Right ventricle myocardium inferior (tissue), 1 donor: ENCODE results near the gene POLD4. TPM values are rescaled to one million over a fixed set of nuclear protein-coding genes. Genes with fewer than 3 reads are reported as not detected.
"Not testable (repeated sequence)": the region's sequence is repeated elsewhere in the genome, so short reads cannot be mapped to it uniquely, and the experiment has no call there.

ENCODE experiments used
- ATAC-seq: fragments of 200-7000 bp; cut with Tn5 transposase; one replicate; pipeline ENCODE4 v1.9.1; 2020; ENCODE audit warnings: mild to moderate bottlenecking, moderate library complexity
- DNase-seq: peaks from one replicate; pipeline ENCODE4 v3.0.0; 2021; ENCODE audit errors: missing footprints
- intact Hi-C: fragments of 100-400 bp; cut with DNase I; formaldehyde crosslinking; loops from one replicate; pipeline ENCODE4 v1.11.0; 2022
- long read RNA-seq: library from polyadenylated mRNA; unstranded; transcript quantifications from one replicate; pipeline ENCODE4 v2.0.0, GENCODE V29; 2021
- total RNA-seq: library from RNA; stranded (reverse); fragmentation: NEBNext Ultra II Directional; extraction: Animal tissue kit (Norgen Biotek cat#: 25700); gene quantifications from one replicate; pipeline ENCODE4 v1.2.1, GENCODE V29; 2021
- donor health status: DM: no; HTN: yes; CAD: no; lungs with severe emphysema.

The POLD4 gene
- 49.7 TPM for total RNA-seq
- long read RNA-seq, transcript POLD4-201 (4 exons, 918 nt): major isoform, 22 of 56 reads
- long read RNA-seq, transcript POLD4-209 (2 exons, 860 nt): minor isoform, 20 of 56 reads
- long read RNA-seq, transcript POLD4-205 (4 exons, 1,486 nt): minor isoform, 7 of 56 reads
- long read RNA-seq, partial matches to known transcripts: 2 of 56 reads
- long read RNA-seq, other reads (novel, unspliced or antisense): 0 of 56 reads

- intact Hi-C loops: loop anchor here (5.0 kb wide), 1 partner anchor 154 kb away; the partner anchor contains the start of genes CDK2AP2 and PITPNM1
- DNase-seq: peak; percentile 100
- peak; percentile 95 for ATAC-seq
Measured at GRCh38 chr11:67353317-67354074, at the start of gene POLD4. TSS of gene POLD4 (minus strand) at chr11:67353546. CDS start at chr11:67353399, 147 bp downstream.

GRCh38 chr11:67403085-67403484, 49.7 kb upstream of the POLD4 start:
- not testable (repeated sequence) for DNase-seq, ATAC-seq
- intact Hi-C loops: loop anchor here (2.0 to 5.0 kb wide), 2 partner anchors 14 to 64 kb away; partner anchors contain the start of gene TMEM134

GRCh38 chr11:67402192-67402839, 49.0 kb upstream of the POLD4 start:
- DNase-seq, ATAC-seq: not testable (repeated sequence)
- intact Hi-C loops: loop anchor here (2.0 to 5.0 kb wide), 2 partner anchors 14 to 65 kb away; partner anchors contain the start of gene TMEM134

- DNase-seq (peak; percentile 95), ATAC-seq (peak; percentile 91)
- intact Hi-C loops: loop anchor here (1.0 to 5.0 kb wide), 3 partner anchors 15 to 182 kb away; partner anchors contain the start of genes GSTP1 and TMEM134
Measured at GRCh38 chr11:67401495-67402191, 48.3 kb upstream of the POLD4 start, which contains the start of gene PPP1CA. TSS of gene PPP1CA (minus strand) at chr11:67401858. CDS start at chr11:67401782, 76 bp downstream.

- DNase-seq (no peak), ATAC-seq (no peak)
- intact Hi-C loops: loop anchor here (1.0 to 5.0 kb wide), 2 partner anchors 66 to 182 kb away; partner anchors contain the start of genes GSTP1 and TMEM134
Measured at GRCh38 chr11:67400942-67401494, 47.7 kb upstream of the POLD4 start.

GRCh38 chr11:67400251-67400941, 47.0 kb upstream of the POLD4 start:
- ATAC-seq: peak; percentile 2

GRCh38 chr11:67398661-67399563, 45.6 kb upstream of the POLD4 start:
- ATAC-seq: no peak
- no peak for DNase-seq
- intact Hi-C loops: no loop called here

More at GRCh38 chr11:67400251-67400941, 47.0 kb upstream of the POLD4 start:
- intact Hi-C loops: loop anchor here (5.0 kb wide), 1 partner anchor 67 kb away; the partner anchor contains the start of gene TMEM134
- no peak for DNase-seq

GRCh38 chr11:67397986-67398660, 44.8 kb upstream of the POLD4 start:
- ATAC-seq (no peak), DNase-seq (no peak)
- intact Hi-C loops: no loop called here

- intact Hi-C loops: no loop called here
- ATAC-seq (no peak), DNase-seq (no peak)
Measured at GRCh38 chr11:67397536-67397935, 44.2 kb upstream of the POLD4 start.

GRCh38 chr11:67396587-67397389, 43.4 kb upstream of the POLD4 start:
- DNase-seq (no peak), ATAC-seq (no peak)
- intact Hi-C loops: no loop called here

GRCh38 chr11:67396259-67396581, 42.9 kb upstream of the POLD4 start:
- intact Hi-C loops: no loop called here

GRCh38 chr11:67395555-67396258, 42.4 kb upstream of the POLD4 start:
- intact Hi-C loops: no loop called here
- DNase-seq: no peak
- ATAC-seq: no peak

More at GRCh38 chr11:67396259-67396581, 42.9 kb upstream of the POLD4 start:
- DNase-seq: no peak
- no peak for ATAC-seq

GRCh38 chr11:67393990-67394389, 40.6 kb upstream of the POLD4 start:
- intact Hi-C loops: no loop called here
- DNase-seq (no peak), ATAC-seq (no peak)

- no peak for ATAC-seq
- intact Hi-C loops: no loop called here
- DNase-seq: no peak
Measured at GRCh38 chr11:67393437-67393836, 40.1 kb upstream of the POLD4 start.

GRCh38 chr11:67392183-67392715, 38.9 kb upstream of the POLD4 start:
- intact Hi-C loops: no loop called here
- no peak for ATAC-seq
- DNase-seq: no peak
